ENCODE measurements around the gene ARRDC2. TPM values are rescaled to one million over a fixed set of nuclear protein-coding genes. Genes with fewer than 3 reads are reported as not detected.

Gene ARRDC2
- total and polyA plus RNA-seq, 4 donors = 2.7 to 32.3 (median 6.5) TPM

GRCh38 chr19:17977021-17977420 lies 30.9 kb upstream of the ARRDC2 start (continued):
- no peak for TF ChIP-seq FOXA2 (IDR thresholded peaks at IDR 0.05)
- no peak for TF ChIP-seq ATF3 (IDR thresholded peaks at IDR 0.05)

- Histone ChIP-seq H3K27ac (ENCODE audit: low read depth in 1 of 2, low read length in 2 of 2) (no peak overlapping the region), H3K36me3 (ENCODE audit: control insufficient read depth in 4 of 4, insufficient read depth in 3 of 4, low read depth in 1 of 4, low read length in 3 of 4) (no peaks in the 10 kb centered on the region), H3K4me1 (ENCODE audit: control insufficient read depth in 4 of 4, insufficient read depth in 4 of 4, low read length in 3 of 4) (no peaks in the 10 kb centered on the region), H3K27me3 (ENCODE audit: control insufficient read depth in 4 of 4, insufficient read depth in 4 of 4, low read length in 3 of 4) (peaks cover 0 to 2% (median 0%) of the 10 kb centered on the region in 4 donors), H3K9ac (ENCODE audit: low read depth in 1 of 2, low read length in 2 of 2) (no peak overlapping the region), H3K9me3 (ENCODE audit: control insufficient read depth in 4 of 4, low read length in 3 of 4) (no peaks in the 10 kb centered on the region), H3K4me3 (ENCODE audit: low read depth in 1 of 3, low read length in 3 of 3) (no peak overlapping the region)
- DNase-seq (ENCODE audit: low spot score) = no peak
- 78% methylated on average over 7 of the region's 7 CpGs for WGBS
- TF ChIP-seq HNF4A (conservative IDR thresholded peaks at IDR 0.05) = no peak
- TF ChIP-seq TAF1 (conservative IDR thresholded peaks at IDR 0.05) = no peak
- TF ChIP-seq SP1 (IDR thresholded peaks at IDR 0.05) = no peak
- no peak for TF ChIP-seq HNF4G (IDR thresholded peaks at IDR 0.05)
- TF ChIP-seq RXRA (IDR thresholded peaks at IDR 0.05) = no peak
- no peak for TF ChIP-seq ZBTB33 (IDR thresholded peaks at IDR 0.05)
- TF ChIP-seq FOXA2 (IDR thresholded peaks at IDR 0.05) = no peak
- no peak for TF ChIP-seq ATF3 (IDR thresholded peaks at IDR 0.05)
Observed at GRCh38 chr19:17977488-17977887, 30.5 kb upstream of the ARRDC2 start.

GRCh38 chr19:17981611-17982010 lies 26.4 kb upstream of the ARRDC2 start:
- Histone ChIP-seq H3K9me3 (ENCODE audit: control insufficient read depth in 4 of 4, low read length in 3 of 4) (no peaks in the 10 kb centered on the region), H3K4me3 (ENCODE audit: low read depth in 1 of 3, low read length in 3 of 3) (no peak overlapping the region), H3K4me1 (ENCODE audit: control insufficient read depth in 4 of 4, insufficient read depth in 4 of 4, low read length in 3 of 4) (no peaks in the 10 kb centered on the region), H3K36me3 (ENCODE audit: control insufficient read depth in 4 of 4, insufficient read depth in 3 of 4, low read depth in 1 of 4, low read length in 3 of 4) (no peaks in the 10 kb centered on the region), H3K9ac (ENCODE audit: low read depth in 1 of 2, low read length in 2 of 2) (no peak overlapping the region), H3K27me3 (ENCODE audit: control insufficient read depth in 4 of 4, insufficient read depth in 4 of 4, low read length in 3 of 4) (no peaks in the 10 kb centered on the region), H3K27ac (ENCODE audit: low read depth in 1 of 2, low read length in 2 of 2) (no peak overlapping the region)
- no peak for DNase-seq (ENCODE audit: low spot score)
- TF ChIP-seq FOXA2 (IDR thresholded peaks at IDR 0.05) = no peak
- TF ChIP-seq REST (IDR thresholded peaks at IDR 0.05) = no peak
- no peak for TF ChIP-seq MAX (IDR thresholded peaks at IDR 0.05)
- TF ChIP-seq CTCF (IDR thresholded peaks at IDR 0.05; ENCODE audit: low read depth, low read length, missing input control) = no peak
- TF ChIP-seq EGR1 (IDR thresholded peaks at IDR 0.05; ENCODE audit: low read depth in 2 of 2) = no peak
- no peak for TF ChIP-seq JUND (IDR thresholded peaks at IDR 0.05)
- TF ChIP-seq ZBTB33 (IDR thresholded peaks at IDR 0.05) = no peak
- TF ChIP-seq YY1 (IDR thresholded peaks at IDR 0.05) = no peak
- no peak for TF ChIP-seq HNF4A (conservative IDR thresholded peaks at IDR 0.05)
- TF ChIP-seq HNF4G (IDR thresholded peaks at IDR 0.05) = no peak
- no peak for TF ChIP-seq NR2F2 (IDR thresholded peaks at IDR 0.05)
- no peak for TF ChIP-seq RXRA (IDR thresholded peaks at IDR 0.05)
- no peak for TF ChIP-seq SP1 (IDR thresholded peaks at IDR 0.05)
- TF ChIP-seq FOXA1 (IDR thresholded peaks at IDR 0.05) = no peak
- TF ChIP-seq RAD21 (IDR thresholded peaks at IDR 0.05) = no peak
- TF ChIP-seq TAF1 (conservative IDR thresholded peaks at IDR 0.05) = no peak
- no peak for TF ChIP-seq ATF3 (IDR thresholded peaks at IDR 0.05)
- TF ChIP-seq GABPA (IDR thresholded peaks at IDR 0.05 in 1 of 2, conservative IDR thresholded peaks at IDR 0.05 in 1 of 2) = no peak
- WGBS = 94% methylated on average over 38 of the region's 38 CpGs
